Liver (tissue), 9 donors: Measurements from ENCODE around the gene CHRNA9. TPM values are rescaled to one million over a fixed set of nuclear protein-coding genes. Genes with fewer than 3 reads are reported as not detected.
"Not testable (repeated sequence)": the region's sequence is repeated elsewhere in the genome, so short reads cannot be mapped to it uniquely, and the experiment has no call there.

Source experiments
- DNase-seq: peaks from one replicate; pipeline ENCODE4 v3.0.0-alpha.2; 2017; ENCODE audit warnings: low spot score
- H3K27ac ChIP-seq, 2 donors: one replicate each; pipeline ENCODE4 v1.7.0; 2013; ENCODE audit warnings: inconsistent platforms in 2 of 2, low read length in 2 of 2, control low read depth in 1 of 2, low read depth in 1 of 2, mild to moderate bottlenecking in 1 of 2
- H3K27me3 ChIP-seq, 4 donors: one replicate each; pipeline versions ENCODE4 v1.6.1 to v1.7.0; 2013; ENCODE audit warnings: low read length in 3 of 4, inconsistent platforms in 1 of 4, mild to moderate bottlenecking in 1 of 4, moderate library complexity in 1 of 4; ENCODE audit not compliant: control insufficient read depth in 4 of 4, insufficient read depth in 4 of 4
- H3K36me3 ChIP-seq, 4 donors: one replicate each; pipeline versions ENCODE4 v1.6.1 to v1.7.0; 2013; ENCODE audit warnings: low read length in 3 of 4, mild to moderate bottlenecking in 3 of 4, low read depth in 1 of 4, moderate library complexity in 1 of 4; ENCODE audit not compliant: control insufficient read depth in 4 of 4, insufficient read depth in 3 of 4
- H3K4me1 ChIP-seq, 4 donors: one replicate each; pipeline versions ENCODE4 v1.6.1 to v1.7.0; 2013; ENCODE audit warnings: low read length in 3 of 4, mild to moderate bottlenecking in 3 of 4, moderate library complexity in 1 of 4; ENCODE audit not compliant: control insufficient read depth in 4 of 4, insufficient read depth in 4 of 4
- H3K4me3 ChIP-seq, 3 donors: one replicate each; pipeline versions ENCODE4 v1.6.1 to v1.7.0; 2013; ENCODE audit warnings: low read length in 3 of 3, control low read depth in 1 of 3, low read depth in 1 of 3, mild to moderate bottlenecking in 1 of 3
- H3K9ac ChIP-seq, 2 donors: one replicate each; pipeline ENCODE4 v1.7.0; 2013; ENCODE audit warnings: low read length in 2 of 2, mild to moderate bottlenecking in 2 of 2, moderate library complexity in 2 of 2, control low read depth in 1 of 2, low read depth in 1 of 2
- H3K9me3 ChIP-seq, 4 donors: one replicate each; pipeline versions ENCODE4 v1.6.1 to v1.7.0; 2013; ENCODE audit warnings: low read length in 3 of 4; ENCODE audit not compliant: control insufficient read depth in 4 of 4
- EGR1 ChIP-seq, 2 donors: IDR thresholded peaks; 2 replicates each; pipeline ENCODE4 v1.6.1; 2016 to 2018; ENCODE audit warnings: antibody characterized with exemption in 2 of 2, low read depth in 2 of 2
- FOXA1 ChIP-seq: IDR thresholded peaks from 2 replicates; pipeline ENCODE4 v1.6.1; 2016; ENCODE audit warnings: antibody characterized with exemption
- HNF4A ChIP-seq, 2 donors: conservative IDR thresholded peaks; 2 replicates each; pipeline ENCODE4 v1.6.1; 2016; ENCODE audit warnings: antibody characterized with exemption in 2 of 2, mild to moderate bottlenecking in 2 of 2
- HNF4G ChIP-seq: IDR thresholded peaks from 2 replicates; pipeline ENCODE4 v1.6.1; 2016; ENCODE audit warnings: antibody characterized with exemption
- JUND ChIP-seq, 2 donors: IDR thresholded peaks; 2 replicates each; pipeline ENCODE4 v1.6.1; 2016; ENCODE audit warnings: antibody characterized with exemption in 2 of 2
- MAX ChIP-seq: IDR thresholded peaks from 2 replicates; pipeline ENCODE4 v1.6.1; 2016; ENCODE audit warnings: antibody characterized with exemption
- RAD21 ChIP-seq, 2 donors: IDR thresholded peaks; 2 replicates each; pipeline ENCODE4 v1.6.1; 2016; ENCODE audit warnings: antibody characterized with exemption in 2 of 2, mild to moderate bottlenecking in 2 of 2
- RXRA ChIP-seq, 2 donors: IDR thresholded peaks; 2 replicates each; pipeline ENCODE4 v1.6.1; 2017 to 2018; ENCODE audit warnings: antibody characterized with exemption in 2 of 2, mild to moderate bottlenecking in 1 of 2
- SP1 ChIP-seq: IDR thresholded peaks from 2 replicates; pipeline ENCODE4 v1.6.1; 2018; ENCODE audit warnings: antibody characterized with exemption, mild to moderate bottlenecking
- TAF1 ChIP-seq: conservative IDR thresholded peaks from 2 replicates; pipeline ENCODE4 v1.6.1; 2016; ENCODE audit warnings: antibody characterized with exemption, mild to moderate bottlenecking
- ZBTB33 ChIP-seq: IDR thresholded peaks from 2 replicates; pipeline ENCODE4 v1.6.1; 2016; ENCODE audit warnings: antibody characterized with exemption
- WGBS: extraction: QIAGEN DNeasy Blood & Tissue Kit; methylation state at CpG from one replicate; pipeline ENCODE4 v1.1.7; 2013; 5-methylcytosine and 5-hydroxymethylcytosine counted together
- polyA plus RNA-seq, 2 donors: library from polyadenylated mRNA; stranded (reverse) in 1 of 2; unstranded in 1 of 2; fragments of 200-250 nt in 1 of 2; fragments of >200 nt in 1 of 2; fragmentation: Nextera tagmentation in 1 of 2; extraction: Ambion mirVana in 1 of 2; gene quantifications; one replicate each; pipeline versions ENCODE4 v1.2.1 to v1.2.3, GENCODE V29; 2013 to 2015
- total RNA-seq, 2 donors: library from RNA; depleted of rRNA; stranded (reverse); fragments of >200 nt; gene quantifications; one replicate each; pipeline ENCODE4 v1.2.3, GENCODE V29; 2014
- TF ChIP-seq, protein P1 (sequence below): IDR thresholded peaks from 2 replicates; pipeline ENCODE4 v1.6.1; 2016; ENCODE audit warnings: antibody characterized with exemption, mild to moderate bottlenecking
- TF ChIP-seq, protein P2 (sequence below): fragments of 150-350 bp; IDR thresholded peaks from 2 replicates; pipeline ENCODE4 v1.5.1; 2017; ENCODE audit warnings: improper control_type of control experiment, low read depth, low read length; ENCODE audit not compliant: missing input control
- TF ChIP-seq, protein P3 (sequence below): IDR thresholded peaks from 2 replicates; pipeline ENCODE4 v1.6.1; 2016; ENCODE audit warnings: antibody characterized with exemption
- donor health status: healthy.
- donor health status: healthy.
- donor health status: healthy.
- donor health status: healthy.
- donor health status: healthy.

The CHRNA9 gene
- total and polyA plus RNA-seq, 4 donors = not detected

DNA sequence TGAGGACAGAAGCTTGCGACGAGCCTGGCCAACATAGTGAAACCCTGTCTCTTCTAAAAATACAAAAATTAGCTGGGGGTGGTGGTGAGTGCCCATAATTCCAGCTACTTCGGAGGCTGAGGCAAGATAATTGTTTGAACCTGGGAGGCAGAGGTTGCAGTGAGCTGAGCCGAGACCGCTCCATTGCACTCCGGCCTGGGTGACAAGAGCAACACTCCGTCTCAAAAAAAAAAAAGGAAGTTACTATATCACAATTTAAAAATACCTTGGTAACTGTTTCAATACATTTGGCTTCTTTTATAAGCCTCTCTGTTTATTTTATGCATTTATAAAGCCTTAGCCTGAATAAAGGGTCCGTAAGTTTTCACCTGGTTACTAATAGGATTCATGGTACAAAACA lies 46.6 kb upstream of the CHRNA9 start:
- H3K4me1 ChIP-seq = no peaks in the 10 kb centered on the region
- H3K36me3 ChIP-seq = no peaks in the 10 kb centered on the region
- no peaks in the 10 kb centered on the region for H3K27me3 ChIP-seq
- WGBS = 89% methylated on average over 8 of the region's 8 CpGs
- no peak for DNase-seq
- H3K9me3 ChIP-seq = no peaks in the 10 kb centered on the region
- no peak overlapping the region for H3K27ac ChIP-seq
- H3K4me3 ChIP-seq = no peak overlapping the region
- H3K9ac ChIP-seq = no peak overlapping the region
- TF ChIP-seq SP1 (no peak), HNF4A (conservative IDR thresholded peaks at IDR 0.05) (no peak), JUND (IDR thresholded peaks at IDR 0.05) (no peak), EGR1 (IDR thresholded peaks at IDR 0.05; ENCODE audit: low read depth in 2 of 2) (no peak)
- TF ChIP-seq, protein P1, sequence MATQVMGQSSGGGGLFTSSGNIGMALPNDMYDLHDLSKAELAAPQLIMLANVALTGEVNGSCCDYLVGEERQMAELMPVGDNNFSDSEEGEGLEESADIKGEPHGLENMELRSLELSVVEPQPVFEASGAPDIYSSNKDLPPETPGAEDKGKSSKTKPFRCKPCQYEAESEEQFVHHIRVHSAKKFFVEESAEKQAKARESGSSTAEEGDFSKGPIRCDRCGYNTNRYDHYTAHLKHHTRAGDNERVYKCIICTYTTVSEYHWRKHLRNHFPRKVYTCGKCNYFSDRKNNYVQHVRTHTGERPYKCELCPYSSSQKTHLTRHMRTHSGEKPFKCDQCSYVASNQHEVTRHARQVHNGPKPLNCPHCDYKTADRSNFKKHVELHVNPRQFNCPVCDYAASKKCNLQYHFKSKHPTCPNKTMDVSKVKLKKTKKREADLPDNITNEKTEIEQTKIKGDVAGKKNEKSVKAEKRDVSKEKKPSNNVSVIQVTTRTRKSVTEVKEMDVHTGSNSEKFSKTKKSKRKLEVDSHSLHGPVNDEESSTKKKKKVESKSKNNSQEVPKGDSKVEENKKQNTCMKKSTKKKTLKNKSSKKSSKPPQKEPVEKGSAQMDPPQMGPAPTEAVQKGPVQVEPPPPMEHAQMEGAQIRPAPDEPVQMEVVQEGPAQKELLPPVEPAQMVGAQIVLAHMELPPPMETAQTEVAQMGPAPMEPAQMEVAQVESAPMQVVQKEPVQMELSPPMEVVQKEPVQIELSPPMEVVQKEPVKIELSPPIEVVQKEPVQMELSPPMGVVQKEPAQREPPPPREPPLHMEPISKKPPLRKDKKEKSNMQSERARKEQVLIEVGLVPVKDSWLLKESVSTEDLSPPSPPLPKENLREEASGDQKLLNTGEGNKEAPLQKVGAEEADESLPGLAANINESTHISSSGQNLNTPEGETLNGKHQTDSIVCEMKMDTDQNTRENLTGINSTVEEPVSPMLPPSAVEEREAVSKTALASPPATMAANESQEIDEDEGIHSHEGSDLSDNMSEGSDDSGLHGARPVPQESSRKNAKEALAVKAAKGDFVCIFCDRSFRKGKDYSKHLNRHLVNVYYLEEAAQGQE = no peak

- DNase-seq = no peak
- TF ChIP-seq HNF4A (conservative IDR thresholded peaks at IDR 0.05) = peak; percentile 5 to 17
- no peak for TF ChIP-seq TAF1
- Histone ChIP-seq H3K4me1 (no peaks in the 10 kb centered on the region), H3K9me3 (no peaks in the 10 kb centered on the region), H3K4me3 (no peak overlapping the region), H3K27ac (no peak overlapping the region), H3K27me3 (no peaks in the 10 kb centered on the region), H3K36me3 (no peaks in the 10 kb centered on the region), H3K9ac (no peak overlapping the region)
- WGBS = 68% methylated on average over 7 of the region's 7 CpGs
Observed at GRCh38 chr4:40289366-40290188, 45.6 kb upstream of the CHRNA9 start.

GRCh38 chr4:40290611-40291186 lies 44.4 kb upstream of the CHRNA9 start:
- not testable (repeated sequence) for H3K9me3 ChIP-seq, H3K36me3 ChIP-seq, H3K4me3 ChIP-seq, H3K27ac ChIP-seq, H3K4me1 ChIP-seq, H3K27me3 ChIP-seq, DNase-seq, H3K9ac ChIP-seq
- 83% methylated on average over 2 of the region's 2 CpGs for WGBS

DNA sequence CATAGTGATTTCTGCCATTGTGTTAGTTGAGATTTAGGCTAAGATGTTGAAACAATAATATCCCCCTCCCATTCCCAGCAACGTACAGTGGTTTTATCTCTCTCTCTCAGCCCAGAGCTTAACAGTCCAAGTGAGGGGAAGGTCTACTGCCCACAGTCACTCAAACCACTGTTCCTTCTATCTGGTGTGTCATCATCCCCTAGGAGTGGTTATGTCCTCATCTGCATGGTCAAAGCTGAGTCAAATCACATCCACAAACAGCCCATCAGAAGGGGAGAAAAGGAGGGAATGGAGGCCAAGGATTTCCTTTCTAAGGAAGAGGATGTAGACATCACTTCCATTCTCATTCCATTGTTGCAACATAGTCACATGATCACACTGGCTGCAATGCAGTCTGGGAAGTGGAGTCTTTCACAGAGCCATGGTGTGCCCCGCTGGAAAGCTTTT lies 42.8 kb upstream of the CHRNA9 start:
- WGBS = 86% methylated on average over 2 of the region's 2 CpGs
- Histone ChIP-seq H3K9me3 (no peaks in the 10 kb centered on the region), H3K4me1 (no peaks in the 10 kb centered on the region), H3K4me3 (no peak overlapping the region), H3K9ac (no peak overlapping the region), H3K36me3 (no peaks in the 10 kb centered on the region), H3K27ac (no peak overlapping the region), H3K27me3 (no peaks in the 10 kb centered on the region)
- DNase-seq = no peak
- TF ChIP-seq SP1 (no peak), HNF4A (conservative IDR thresholded peaks at IDR 0.05) (no peak), RAD21 (IDR thresholded peaks at IDR 0.05) (no peak), RXRA (IDR thresholded peaks at IDR 0.05) (no peak), HNF4G (no peak), JUND (IDR thresholded peaks at IDR 0.05) (no peak), ZBTB33 (no peak), FOXA1 (no peak), MAX (no peak)
- TF ChIP-seq, protein P2, sequence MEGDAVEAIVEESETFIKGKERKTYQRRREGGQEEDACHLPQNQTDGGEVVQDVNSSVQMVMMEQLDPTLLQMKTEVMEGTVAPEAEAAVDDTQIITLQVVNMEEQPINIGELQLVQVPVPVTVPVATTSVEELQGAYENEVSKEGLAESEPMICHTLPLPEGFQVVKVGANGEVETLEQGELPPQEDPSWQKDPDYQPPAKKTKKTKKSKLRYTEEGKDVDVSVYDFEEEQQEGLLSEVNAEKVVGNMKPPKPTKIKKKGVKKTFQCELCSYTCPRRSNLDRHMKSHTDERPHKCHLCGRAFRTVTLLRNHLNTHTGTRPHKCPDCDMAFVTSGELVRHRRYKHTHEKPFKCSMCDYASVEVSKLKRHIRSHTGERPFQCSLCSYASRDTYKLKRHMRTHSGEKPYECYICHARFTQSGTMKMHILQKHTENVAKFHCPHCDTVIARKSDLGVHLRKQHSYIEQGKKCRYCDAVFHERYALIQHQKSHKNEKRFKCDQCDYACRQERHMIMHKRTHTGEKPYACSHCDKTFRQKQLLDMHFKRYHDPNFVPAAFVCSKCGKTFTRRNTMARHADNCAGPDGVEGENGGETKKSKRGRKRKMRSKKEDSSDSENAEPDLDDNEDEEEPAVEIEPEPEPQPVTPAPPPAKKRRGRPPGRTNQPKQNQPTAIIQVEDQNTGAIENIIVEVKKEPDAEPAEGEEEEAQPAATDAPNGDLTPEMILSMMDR = no peak
- TF ChIP-seq, protein P3, sequence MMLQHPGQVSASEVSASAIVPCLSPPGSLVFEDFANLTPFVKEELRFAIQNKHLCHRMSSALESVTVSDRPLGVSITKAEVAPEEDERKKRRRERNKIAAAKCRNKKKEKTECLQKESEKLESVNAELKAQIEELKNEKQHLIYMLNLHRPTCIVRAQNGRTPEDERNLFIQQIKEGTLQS = no peak
